CD4-positive, alpha-beta T cell treated with Interleukin-1 beta for 1 hour (primary cell): ENCODE measurements around the gene SIDT2.
"Not testable (repeated sequence)": the region's sequence is repeated elsewhere in the genome, so short reads cannot be mapped to it uniquely, and the experiment has no call there.

Source experiments
- DNase-seq, 2 donors: peaks; one replicate each; pipeline ENCODE4 v3.0.0-alpha.2; 2020 to 2022

SIDT2 gene

DNA sequence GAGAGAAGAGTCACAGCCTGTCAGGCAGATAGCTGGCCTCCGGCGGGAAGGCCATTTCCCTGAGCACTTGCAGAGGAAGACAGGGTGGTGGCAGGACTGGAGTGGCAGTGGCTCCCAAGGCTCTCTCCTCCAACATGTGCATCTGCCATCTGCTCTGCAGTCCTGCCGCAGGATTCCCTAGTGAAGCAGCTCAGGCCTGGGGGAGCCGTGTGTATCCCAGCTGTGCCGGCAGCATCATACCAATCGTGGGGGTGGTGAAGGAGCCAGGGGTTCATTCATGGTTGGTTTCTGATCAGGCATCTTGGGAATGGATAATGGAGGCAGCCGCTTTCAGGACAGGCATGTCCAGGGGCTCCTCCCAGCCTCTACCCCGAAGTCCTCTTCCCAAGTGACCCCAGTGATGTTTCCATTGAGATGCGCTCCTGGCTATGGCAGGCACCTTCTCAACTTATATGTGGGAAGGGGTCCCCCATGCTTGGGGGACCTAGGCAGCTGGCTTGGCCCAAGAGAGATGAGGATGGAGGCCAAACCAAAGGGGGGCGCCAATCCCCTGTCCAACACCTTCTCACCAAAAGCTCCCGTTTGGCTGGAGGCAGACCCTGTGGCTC, 26.8 kb downstream of the SIDT2 start:
- DNase-seq = no peak

DNA sequence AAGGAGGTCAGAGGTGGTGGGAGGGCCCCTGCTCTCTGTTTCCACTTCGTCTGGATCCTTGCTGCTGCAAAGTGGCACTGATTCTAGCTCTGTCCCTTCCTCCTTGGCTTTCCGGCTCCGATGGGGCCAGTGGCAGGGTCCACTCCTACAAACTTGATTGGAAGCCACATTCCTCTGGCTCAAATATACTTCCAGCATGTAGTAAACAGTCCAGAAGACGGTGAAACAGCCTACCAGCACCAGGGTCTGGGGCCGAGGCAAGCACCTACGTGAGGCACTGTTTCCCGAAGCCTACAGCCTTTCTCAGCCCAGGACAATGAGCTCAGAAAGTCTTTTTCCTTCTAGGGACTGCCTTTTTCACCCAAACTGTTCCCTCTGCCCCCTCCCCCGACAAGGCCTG, 27.6 kb downstream of the SIDT2 start:
- DNase-seq = not testable (repeated sequence)

DNA sequence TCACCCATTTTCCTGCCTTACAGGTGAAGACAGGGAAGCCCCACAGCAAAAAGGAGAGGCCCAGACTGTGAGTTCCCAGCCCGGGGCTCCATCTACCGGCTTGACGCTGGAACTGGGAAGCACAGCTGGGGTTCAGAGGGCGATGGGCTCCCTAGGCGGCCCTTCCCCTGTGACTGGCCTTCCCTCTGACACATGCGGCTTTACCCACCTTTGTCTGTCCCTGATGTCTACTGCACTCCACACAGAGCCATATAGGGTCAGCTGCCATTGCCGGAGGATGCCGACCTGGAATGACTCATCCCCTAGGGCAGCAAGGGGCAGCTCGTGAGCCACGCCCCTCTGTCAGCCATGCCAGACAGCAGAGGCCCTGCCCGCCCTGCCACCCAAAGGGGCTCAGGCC, 28.3 kb downstream of the SIDT2 start:
- not testable (repeated sequence) for DNase-seq

DNA sequence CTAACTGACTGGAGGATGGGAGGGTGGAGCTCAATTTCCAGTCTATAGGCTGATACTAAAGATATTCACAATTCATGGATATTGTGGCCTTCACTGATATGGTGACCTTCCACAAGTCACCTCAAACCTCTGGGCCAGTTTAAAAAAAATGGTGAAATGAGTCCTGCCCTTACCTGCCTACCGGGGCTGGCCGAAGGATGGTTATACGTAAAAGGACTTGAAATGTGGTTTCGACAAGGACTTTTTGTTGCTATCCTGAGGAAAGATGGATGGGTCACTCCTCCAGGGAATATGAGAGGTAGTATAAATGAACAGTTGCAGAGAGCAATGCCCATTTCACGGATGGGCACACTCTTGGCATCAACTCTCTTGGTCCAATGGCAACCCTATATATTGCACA, 28.9 kb downstream of the SIDT2 start:
- not testable (repeated sequence) for DNase-seq

DNA sequence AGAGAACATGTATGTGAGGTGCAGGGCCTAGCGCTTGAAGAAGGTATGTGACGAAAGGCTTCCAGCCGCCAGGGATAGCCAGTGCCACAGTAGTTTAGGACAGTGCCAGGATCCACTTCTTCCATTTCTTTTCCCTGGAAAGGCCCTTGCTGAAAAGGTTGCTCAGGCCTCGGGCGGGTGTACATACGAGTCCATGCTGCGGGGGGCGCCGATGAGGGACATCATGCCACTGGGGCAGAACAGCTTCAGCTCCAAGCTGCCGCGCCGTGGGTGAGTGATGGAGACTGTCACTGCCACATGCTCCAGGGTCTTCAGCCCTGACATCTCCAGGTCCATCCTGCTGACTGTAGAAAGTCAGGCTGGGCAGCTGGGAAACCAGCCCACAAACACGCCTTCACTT, 30.2 kb downstream of the SIDT2 start:
- DNase-seq = not testable (repeated sequence)

DNA sequence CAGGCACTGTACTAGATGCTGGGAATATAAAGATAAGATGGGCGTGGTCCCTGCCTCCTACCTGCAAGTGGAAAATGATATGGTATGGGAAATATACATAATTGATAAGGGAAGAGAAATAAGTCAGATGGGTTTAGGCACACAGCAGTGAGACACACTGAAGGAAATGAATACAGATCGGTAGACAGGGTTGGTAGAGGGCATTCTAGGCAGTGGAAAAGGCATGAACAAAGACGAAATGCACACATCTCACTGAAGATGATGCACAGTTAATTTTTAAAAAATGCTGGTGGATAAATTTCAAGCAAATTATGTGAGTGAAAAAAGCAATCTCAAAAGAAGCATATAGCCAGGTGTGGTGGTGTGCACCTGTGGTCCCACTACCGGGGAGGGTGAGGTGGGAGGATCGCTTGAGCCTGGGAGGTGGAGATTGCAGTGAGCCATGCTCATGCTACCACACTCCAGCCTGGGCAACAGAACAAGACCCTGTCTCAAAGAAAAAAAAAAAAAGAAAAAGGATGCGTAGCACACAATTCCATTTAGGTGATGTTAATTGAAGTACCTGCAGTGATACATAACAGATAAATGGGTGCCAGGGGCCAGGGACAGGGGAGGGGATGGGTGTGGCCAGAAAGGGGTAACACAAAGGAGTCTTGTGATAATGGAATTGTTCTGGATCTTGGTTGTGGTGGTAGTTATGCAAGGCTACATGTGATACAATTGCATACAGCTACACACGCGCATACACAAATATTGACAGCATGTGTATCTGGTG, 31.0 kb downstream of the SIDT2 start:
- not testable (repeated sequence) for DNase-seq

DNA sequence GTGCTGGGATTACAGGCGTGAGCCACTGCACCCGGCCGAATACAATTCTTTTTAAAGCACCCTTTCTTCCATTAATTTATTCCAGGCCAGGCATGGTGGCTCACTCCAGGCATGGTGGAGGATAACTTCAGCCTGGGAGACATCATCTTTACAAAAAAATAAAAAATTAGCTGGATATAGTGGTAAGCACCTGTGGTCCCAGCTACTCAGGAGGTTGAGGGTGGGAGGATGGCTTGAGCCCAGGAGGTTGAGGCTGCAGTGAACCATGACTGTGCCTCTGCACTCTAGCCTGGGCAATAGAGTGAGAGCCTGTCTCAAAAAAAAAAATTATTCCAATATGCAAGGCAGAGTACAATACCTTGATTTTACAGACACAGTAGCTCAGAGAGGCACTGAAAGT, 32.1 kb downstream of the SIDT2 start:
- no peak for DNase-seq

DNA sequence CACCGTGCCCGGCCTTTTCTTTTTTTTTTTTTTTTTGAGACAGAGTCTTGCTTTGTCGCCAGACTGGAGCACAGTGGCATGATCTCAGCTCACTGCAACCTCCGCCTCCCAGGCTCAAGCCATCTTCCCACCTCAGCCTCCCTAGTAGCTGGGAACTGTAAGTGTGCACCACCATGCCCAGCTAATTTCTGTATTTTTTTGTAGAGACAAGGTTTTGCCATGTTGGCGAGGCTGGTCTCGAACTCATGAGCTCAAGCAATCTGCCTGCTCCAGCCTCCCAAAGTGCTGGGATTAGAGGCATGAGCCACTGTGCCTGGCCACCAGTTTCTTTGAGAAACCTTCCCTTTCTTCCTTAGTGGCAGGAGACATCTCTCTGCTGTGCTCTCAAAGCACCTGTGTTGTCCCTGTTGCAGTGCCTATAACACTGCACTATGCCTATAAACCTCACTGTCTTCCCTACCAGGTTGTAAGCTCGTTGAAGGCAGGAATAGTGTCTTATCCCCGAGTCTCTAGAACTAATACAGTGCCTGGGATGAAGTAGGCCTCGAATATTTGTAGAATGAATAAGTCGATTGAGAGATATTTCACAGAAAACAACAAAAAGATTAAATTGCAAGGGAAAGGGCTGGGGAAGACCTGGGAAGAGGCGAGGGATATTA, 34.3 kb downstream of the SIDT2 start:
- no peak for DNase-seq

DNA sequence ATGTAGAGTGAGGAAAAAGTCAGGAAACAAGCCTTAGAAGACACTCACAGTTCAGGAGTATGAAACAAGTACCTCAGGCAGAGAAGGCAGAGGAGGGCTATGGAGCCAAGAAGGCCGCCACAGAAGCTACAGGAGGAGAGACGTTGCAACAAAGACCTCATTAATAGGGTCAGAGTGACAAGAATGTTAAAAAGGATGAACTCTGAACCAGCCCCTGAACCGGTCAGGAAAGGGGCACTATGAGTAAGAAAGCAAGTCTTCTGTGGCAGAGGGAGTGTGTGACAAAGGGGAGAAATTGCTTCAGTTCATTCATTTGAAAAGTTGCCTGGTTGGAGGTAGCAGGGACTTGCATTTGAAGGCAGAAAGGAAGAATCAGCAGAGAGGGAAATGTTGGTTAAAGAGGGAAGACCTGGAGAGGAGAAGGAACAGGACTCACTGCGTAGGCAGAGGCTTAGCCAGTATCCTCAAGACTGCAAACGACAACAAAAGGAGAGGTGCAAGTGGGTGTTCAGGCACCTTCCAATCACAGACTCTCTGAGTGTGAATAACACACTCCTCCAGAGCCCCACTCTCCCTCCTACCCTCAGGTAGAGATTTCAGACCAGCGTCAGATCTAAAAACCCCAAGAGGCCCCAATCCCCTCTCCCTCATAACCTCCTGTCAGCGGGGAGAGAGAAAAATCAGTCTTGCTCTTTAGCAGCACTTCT, 36.0 kb downstream of the SIDT2 start:
- DNase-seq = no peak

DNA sequence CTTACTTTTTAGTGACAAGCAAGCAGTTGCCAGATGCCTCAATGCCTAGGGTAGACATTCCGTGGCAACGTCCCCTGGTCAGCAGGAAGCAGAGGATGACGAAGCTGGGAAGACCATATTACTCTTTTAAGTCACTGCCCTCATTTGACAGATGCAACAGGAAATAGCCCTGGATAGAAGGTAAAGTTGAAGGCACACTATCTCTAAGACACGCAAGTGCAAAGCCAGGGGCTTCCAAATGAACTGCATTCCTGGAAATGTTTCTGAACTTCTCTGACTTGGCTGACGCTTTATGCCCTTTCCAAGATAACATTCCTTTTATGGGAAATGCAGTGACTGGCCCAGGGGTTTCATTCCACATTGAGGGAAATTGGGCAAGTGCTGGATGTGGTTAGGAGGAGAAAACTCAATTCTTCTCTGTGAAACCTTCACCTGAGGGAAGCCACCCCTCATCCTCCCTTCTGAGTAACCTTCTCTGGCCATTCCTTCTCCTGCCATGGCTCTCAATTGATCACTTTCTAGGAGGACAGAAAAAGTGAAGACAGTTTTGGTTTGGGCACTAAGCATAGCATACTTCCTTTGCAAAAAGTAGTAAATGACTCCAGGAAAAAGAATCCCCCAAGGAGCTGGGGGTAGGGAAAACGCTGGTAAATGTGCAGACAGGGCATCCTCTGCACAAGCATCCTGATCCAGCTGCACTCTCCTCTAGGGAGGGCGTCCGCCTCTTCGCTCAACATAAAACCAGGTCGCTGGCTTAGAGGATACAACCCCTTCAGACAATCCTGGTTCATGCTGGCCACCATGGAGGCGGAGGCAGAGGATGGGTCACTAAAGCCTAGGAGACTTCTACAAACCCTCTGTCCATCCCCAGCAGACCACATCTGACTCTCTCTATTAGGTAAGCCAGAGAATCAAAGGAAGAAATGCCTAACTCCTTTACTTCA, 38.9 kb downstream of the SIDT2 start:
- DNase-seq = no peak

DNA sequence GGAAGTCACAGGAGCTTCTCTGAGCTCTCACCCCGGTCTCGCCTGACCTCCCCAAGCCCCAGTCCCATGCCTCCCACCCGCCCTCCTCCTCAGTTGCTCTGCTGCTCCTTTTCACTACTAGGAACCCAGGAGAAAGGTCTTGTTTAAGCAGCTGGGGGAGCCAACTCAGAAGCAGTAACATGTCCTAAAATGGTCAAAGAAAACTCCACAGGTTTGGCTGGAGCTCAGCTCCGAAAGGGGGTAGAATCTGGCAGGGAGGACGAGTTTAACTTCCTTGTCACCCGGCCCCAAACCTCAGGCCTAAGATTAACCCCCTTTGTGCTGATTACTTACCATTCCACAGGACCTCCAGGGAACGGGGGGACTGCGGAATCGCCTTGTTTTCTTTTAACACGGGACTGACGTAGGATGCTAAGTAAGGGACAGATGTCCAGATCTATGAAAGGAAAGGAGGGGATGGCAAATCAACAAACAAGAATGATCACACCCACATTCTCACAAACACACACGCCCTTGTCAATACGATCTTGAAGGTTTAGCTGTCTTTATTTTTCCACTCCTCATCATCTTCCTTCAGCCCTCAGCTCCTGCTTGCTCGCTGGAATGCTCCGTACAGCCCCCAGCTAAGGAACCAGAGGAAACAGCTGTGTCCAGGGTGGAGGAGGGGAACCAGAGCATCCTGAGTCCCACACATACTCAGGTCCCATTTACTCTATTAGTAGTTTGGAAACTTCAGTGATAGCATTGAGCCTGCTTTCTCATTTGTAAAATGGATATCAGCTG, 39.8 kb downstream of the SIDT2 start:
- DNase-seq = no peak

DNA sequence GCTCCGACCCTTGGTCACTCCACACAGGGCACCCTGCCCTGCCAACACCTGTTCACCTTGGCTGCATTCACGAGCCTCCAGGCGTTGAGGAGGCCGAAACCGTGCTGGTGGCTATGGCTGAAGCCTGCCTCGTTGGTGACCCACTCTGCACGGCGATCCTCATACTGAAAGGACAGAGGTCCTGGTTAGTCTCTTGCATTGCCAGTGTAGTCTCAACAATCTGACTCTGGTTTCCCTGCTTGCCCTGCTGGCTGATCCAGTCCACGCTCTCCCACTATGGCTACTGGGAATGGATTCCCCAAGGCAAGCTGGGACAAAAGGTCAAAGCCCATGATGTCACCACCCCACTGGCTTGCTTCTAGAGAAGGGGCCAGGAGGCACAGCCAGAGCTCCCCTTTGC, 40.5 kb downstream of the SIDT2 start:
- DNase-seq = no peak

DNA sequence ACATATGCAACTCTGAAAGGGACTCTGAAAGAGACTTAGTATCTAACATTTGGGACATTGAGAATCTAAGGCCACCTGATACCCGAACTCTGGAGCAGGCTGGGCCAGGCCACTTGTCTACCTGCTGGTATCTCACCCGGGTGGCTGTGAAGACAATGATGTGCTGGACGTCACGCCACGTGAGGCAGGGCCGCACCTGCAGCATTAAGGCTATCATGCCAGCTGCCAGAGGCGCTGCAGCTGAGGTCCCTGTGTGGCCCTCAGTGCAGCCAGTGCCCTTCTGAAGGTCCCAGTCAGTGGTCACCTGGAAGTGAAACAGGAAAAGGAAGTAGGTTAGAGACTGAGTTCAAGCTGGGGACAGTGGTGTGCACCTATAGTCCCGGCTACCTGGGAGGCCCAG, 40.9 kb downstream of the SIDT2 start:
- no peak for DNase-seq

DNA sequence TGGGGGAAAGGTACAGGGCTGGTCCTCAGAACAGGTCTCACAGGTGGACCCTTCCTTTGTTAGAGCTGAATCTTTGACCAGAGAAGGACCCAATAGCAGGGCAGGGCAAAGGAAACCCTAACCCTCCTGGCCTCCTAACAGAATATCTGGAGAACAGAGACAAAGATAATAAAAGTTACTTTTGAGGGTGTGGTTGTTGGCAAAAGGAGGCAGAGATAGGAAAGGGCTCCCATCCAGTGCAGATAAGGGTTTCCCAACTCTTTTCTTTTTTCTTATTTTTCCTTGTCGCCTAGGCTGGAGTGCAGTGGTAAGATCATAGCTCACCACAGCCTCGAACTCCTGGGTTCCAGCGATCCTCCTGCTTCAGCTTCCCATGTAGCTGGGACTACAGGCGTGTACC, 41.5 kb downstream of the SIDT2 start:
- no peak for DNase-seq

DNA sequence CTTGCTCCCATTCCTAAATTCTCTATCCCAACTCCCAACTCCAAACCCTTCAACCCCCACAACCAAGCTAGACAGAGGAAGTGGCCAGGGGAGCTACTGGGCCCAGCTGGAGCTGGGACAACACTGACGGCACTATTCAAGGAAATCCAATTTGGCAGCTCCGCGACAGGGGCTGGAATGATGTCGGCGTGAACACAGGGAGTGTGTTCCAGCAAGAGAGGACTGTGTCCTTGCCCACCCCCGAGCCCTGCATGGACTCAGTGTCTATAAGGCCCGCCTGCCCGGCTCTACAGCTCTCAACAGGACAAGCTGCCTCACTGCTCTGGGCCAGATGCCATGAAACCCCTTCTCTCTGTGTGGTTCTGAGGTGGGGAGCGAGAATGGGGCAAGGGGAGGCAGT, 42.0 kb downstream of the SIDT2 start:
- DNase-seq = no peak

DNA sequence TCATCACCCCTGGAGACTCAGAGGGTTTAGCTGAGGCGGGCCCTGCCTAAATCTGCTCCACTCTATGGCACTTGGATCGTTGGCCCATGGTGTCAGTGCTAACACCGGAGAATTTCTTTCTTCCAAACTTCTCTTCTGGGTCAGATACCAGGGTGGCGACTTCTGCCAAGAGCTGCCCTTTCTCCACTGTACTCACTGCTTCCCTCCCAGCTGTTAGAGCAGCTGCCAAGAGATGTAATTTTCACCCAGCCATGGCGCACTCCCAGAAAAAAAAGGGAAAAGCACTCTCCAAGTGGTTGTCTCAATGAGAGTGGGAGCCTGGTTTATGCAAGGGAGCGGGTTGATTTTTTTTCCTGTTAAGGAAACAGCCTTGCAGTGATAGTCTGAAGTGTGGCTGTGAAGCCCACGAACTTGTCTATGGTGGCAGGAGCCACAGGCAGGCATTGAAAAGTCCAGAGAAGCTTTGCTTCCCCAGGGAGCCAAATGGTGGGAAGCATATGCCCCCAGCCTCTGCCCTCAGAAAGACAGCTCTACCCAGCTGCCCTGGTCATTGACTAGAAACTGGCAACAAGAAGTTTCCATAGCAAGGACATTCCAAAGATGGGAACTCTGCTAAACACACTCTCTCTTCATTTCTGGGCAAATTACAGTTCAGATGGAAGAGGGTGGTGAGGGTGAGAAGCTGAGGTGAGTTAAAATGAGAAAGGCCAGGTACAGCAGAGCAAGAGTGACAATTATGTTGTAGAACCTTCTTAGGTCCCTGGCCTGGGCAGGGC, 42.6 kb downstream of the SIDT2 start:
- no peak for DNase-seq

DNA sequence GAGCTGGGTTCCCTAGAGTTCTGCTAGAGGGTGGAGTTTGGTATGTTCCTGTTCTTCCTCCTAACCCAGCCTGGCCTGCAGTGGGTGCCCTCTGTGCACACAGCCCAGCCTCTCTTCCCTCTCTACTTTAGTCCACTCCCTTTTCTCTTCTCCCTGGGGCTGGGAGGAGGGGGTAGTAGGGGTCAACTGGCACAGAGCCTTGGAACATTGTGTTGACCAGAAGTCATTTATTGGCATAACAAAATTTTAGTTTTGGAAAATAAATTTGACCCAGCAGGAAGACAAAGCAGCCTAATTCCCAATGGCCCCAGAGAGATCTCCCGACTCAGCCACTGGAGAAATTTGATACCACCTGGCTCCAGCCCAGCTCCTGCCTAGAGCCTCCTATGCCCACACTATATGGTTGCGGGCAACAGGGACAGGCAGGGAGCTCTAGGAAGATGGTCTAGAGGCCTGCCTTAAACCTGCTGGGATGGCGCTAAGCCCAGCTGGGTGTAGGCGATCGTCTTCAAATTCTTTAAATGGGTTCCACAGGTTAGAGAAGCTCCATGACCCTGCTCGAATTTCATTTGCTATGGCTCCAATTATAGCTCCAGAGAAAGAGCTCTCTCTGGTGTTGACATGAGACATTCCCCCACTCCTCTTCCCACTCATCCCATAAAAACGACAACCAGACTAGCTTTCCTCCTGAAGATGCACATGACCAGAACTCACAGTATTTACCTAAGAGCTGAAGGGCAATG, 43.4 kb downstream of the SIDT2 start:
- DNase-seq = no peak

DNA sequence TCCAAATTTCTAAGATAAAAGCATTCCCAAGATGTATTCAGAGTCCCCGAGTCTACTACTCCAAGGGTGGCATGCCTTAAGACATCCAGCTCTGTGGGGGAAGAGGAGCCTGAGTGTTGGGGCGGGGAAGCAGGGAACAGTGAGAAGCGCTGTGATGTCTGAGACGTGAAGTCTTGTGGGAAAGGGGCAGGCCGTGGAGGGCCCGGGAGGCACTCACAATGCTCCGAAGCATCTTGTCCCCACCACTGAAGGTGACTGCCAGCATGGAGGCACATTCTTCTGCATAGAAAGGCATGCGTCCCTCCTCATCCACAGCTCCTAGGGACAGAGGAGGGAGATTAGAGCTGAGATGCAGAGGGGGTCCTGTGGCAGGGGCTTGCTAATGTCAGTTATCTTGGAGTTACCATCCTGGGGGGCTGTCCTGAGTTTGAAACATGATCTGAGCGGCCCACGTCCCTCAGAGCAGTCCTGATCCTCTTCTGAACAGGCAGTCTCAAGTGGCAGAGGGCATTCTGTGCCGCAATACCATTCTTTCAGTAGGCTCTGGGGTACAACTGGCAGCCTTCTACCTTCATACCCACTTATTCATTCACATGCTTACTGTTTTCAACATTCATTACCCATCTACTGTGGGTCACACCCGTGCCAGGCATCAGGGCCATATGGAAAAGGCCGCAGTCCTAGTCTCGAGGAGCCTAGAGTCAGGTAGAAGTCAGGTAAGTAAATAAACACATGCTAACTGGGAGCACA, 44.6 kb downstream of the SIDT2 start:
- DNase-seq = no peak
